Stomach (tissue), 4 donors: ENCODE measurements around the gene METAP2.

Source experiments
- CTCF ChIP-seq, 7 experiments: fragments of 450-650 bp in 4 of 7; fragments of 200-600 bp in 3 of 7; sonication (generic) in 3 of 7; IDR thresholded peaks; one replicate each; pipeline ENCODE4 v1.5.1; 2016 to 2019; ENCODE audit warnings: antibody characterized with exemption in 7 of 7, control low read depth in 2 of 7, mild to moderate bottlenecking in 1 of 7
- EP300 ChIP-seq: sonication (generic); formaldehyde crosslinking; IDR thresholded peaks from one replicate; pipeline ENCODE4 v1.6.1; 2017; ENCODE audit warnings: antibody characterized with exemption
- POLR2A ChIP-seq, 4 donors: fragments of 450-650 bp; IDR thresholded peaks; one replicate each; pipeline ENCODE4 v1.6.1; 2016; ENCODE audit warnings: antibody characterized with exemption in 4 of 4, control low read depth in 2 of 4, mild to moderate bottlenecking in 1 of 4, moderate library complexity in 1 of 4
- POLR2AphosphoS5 ChIP-seq, 3 donors: sonication (generic); formaldehyde crosslinking; IDR thresholded peaks; one replicate each; pipeline ENCODE4 v1.6.1; 2016; ENCODE audit warnings: antibody characterized with exemption in 3 of 3

- TF ChIP-seq POLR2A (IDR thresholded peaks at IDR 0.05) (no peak), CTCF (IDR thresholded peaks at IDR 0.05) (no peak), EP300 (no peak), POLR2AphosphoS5 (IDR thresholded peaks at IDR 0.05) (no peak)
Measured at GRCh38 chr12:95460105-95460504, 13.8 kb upstream of the METAP2 start.
